Mucosa of descending colon (tissue), 3 donors: ENCODE data around the gene PXDN. TPM values are rescaled to one million over a fixed set of nuclear protein-coding genes. Genes with fewer than 3 reads are reported as not detected.

Experiments used
- ATAC-seq: fragments of 200-7000 bp; cut with Tn5 transposase; one replicate; pipeline ENCODE4 v1.9.1; 2020; ENCODE audit warnings: mild to moderate bottlenecking, moderate library complexity
- DNase-seq, 3 donors: peaks; one replicate each; pipeline ENCODE4 v3.0.0-alpha.2; 2020
- H3K36me3 ChIP-seq: fragments of 200-600 bp; one replicate; pipeline ENCODE4 v1.8.0; 2021; ENCODE audit warnings: low read depth, mild to moderate bottlenecking
- H3K4me1 ChIP-seq: fragments of 200-600 bp; one replicate; pipeline ENCODE4 v1.8.0; 2021; ENCODE audit warnings: low read depth, mild to moderate bottlenecking
- H3K4me3 ChIP-seq: fragments of 200-600 bp; one replicate; pipeline ENCODE4 v1.8.0; 2021; ENCODE audit warnings: mild to moderate bottlenecking
- H3K9me3 ChIP-seq: fragments of 200-600 bp; one replicate; pipeline ENCODE4 v1.8.0; 2021; ENCODE audit warnings: mild to moderate bottlenecking
- CTCF ChIP-seq: fragments of 200-600 bp; IDR thresholded peaks from one replicate; pipeline ENCODE4 v1.8.0; 2022; ENCODE audit warnings: antibody characterized with exemption, mild to moderate bottlenecking
- intact Hi-C, 2 donors: fragments of 100-400 bp; cut with DNase I in 1 of 2; cut with micrococcal nuclease in 1 of 2; formaldehyde crosslinking; loops; one replicate each; pipeline versions ENCODE4 v1.11.0 to v1.11.1; 2022; cut with DNase I, micrococcal nuclease
- total RNA-seq, 3 donors: library from RNA; stranded (reverse); fragmentation: NEBNext Ultra II Directional in 2 of 3; extraction: Animal tissue kit (Norgen Biotek cat#: 25700) in 2 of 3; gene quantifications; one replicate each; pipeline versions ENCODE4 v1.2.1 to v1.2.4, GENCODE V29; 2021 to 2023
- donor health status: DM: no; HTN: no; CAD: no; lungs with moderate emphysema.
- donor health status: DM: no; HTN: no; CAD: no.
- donor health status: DM: no; HTN: yes; CAD: no.

The PXDN gene
- total RNA-seq, 3 donors from 2014 or later: 9.3 to 52.4 (median 11.9) TPM

- peak in 1 of 3 donors; percentile 16 for DNase-seq
- ATAC-seq: no peak
- Histone ChIP-seq H3K36me3 (peaks cover 3% of the 10 kb centered on the region), H3K4me3 (no peak overlapping the region), H3K9me3 (no peaks in the 10 kb centered on the region), H3K4me1 (no peaks in the 10 kb centered on the region)
- intact Hi-C loops: no loop called here
- TF ChIP-seq CTCF: no peak
Measured at GRCh38 chr2:1661891-1662605, 82.3 kb downstream of the PXDN start.

DNA sequence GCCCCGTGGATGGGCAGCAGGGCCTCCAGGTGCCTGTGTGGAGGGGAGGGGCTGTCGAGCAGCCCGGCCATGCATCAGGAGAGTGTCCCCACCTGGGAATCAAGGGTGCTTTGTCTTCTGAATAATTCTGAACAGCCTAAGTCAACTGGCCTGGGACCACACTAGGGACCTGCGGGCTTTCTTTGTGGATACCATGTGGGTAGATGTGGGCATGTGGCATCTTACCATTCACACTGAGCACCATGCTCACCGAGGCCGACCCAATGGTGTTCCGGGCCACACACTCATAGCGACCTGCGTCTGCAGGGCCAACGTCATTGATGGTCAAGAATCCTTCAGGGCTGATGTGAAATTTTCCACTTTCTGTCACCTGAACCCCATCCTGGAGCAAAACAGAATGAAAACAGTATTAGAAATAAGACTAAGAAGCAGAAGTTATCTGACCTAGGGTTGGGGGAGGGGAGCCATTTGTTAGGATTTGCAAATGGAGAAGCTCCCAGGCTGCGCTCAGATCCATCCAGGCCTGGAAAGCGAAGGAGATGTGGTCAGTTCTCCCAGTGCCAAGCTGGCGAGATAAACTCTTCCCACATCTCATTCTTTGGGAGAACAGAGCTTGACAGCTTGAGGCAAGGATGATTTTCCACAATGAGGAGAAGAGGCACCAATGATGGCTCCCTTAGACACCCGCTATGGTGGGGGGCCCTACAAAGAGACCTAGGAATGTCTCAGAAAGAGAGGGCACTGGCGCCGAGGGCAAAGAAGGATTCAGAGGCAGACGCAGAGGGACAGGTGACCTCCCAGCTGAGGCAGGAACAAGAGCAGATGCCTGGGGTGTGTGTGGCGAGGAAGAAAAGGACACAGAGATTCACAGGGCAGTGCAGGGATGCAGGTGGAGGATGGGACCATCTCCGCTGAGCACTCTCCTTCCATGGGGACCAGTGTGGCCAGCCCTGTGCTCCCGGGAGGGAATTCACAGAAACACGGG, 83.4 kb downstream of the PXDN start:
- TF ChIP-seq CTCF: no peak
- DNase-seq (peak in 1 of 3 donors; percentile 6), ATAC-seq (no peak)
- H3K9me3 ChIP-seq: no peaks in the 10 kb centered on the region
- no peaks in the 10 kb centered on the region for H3K4me1 ChIP-seq
- H3K4me3 ChIP-seq: no peak overlapping the region
- intact Hi-C loops: no loop called here
- H3K36me3 ChIP-seq: peaks cover 3% of the 10 kb centered on the region

DNA sequence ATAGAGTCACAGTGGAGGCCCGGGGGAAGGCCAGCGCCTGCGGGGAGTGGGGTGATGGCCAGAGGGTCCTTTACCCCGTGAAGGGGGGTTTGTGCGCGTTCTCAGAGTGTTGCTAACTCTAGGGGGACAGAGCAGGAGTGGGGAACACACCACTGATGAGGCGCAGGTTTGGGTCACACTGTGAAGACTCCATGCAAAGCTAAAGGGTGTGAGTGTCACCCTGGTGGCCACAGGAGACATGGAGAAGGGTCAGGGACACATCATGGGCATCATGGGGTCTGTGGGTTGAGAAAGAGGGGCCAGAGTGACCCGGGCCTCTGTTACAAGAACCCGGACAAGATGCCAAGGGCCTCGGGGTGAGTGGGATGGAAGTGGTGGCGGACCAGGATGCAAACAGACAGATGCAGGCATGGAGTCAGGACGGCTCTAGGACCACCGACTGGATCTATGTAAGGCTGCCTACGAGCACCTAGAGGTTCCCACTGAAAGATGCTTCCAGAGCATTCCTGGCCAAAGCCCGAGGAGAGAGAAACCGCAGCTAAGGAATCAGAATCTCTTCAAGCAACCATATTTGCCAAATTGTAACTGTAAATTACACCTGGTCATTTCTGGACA, 84.3 kb downstream of the PXDN start:
- Histone ChIP-seq H3K4me3 (no peak overlapping the region), H3K36me3 (peaks cover 3% of the 10 kb centered on the region), H3K9me3 (no peaks in the 10 kb centered on the region), H3K4me1 (no peaks in the 10 kb centered on the region)
- no peak for ATAC-seq
- DNase-seq: peak in 2 of 3 donors; percentile 0 to 8
- TF ChIP-seq CTCF: no peak
- intact Hi-C loops: no loop called here

- H3K4me3 ChIP-seq: no peak overlapping the region
- intact Hi-C loops: no loop called here
- ATAC-seq (no peak), DNase-seq (peak in 1 of 3 donors; percentile 14)
- TF ChIP-seq CTCF: no peak
- H3K36me3 ChIP-seq: no peaks in the 10 kb centered on the region
- no peaks in the 10 kb centered on the region for H3K4me1 ChIP-seq
- H3K9me3 ChIP-seq: no peaks in the 10 kb centered on the region
Measured at GRCh38 chr2:1658394-1659151, 85.7 kb downstream of the PXDN start.
